Measurements from ENCODE around the gene BACE1. TPM values are rescaled to one million over a fixed set of nuclear protein-coding genes. Genes with fewer than 3 reads are reported as not detected.
A peak's percentile ranks its signal among the peaks of the same experiment; 100 is the strongest.

Gene BACE1
- total and polyA plus RNA-seq, 2 donors (not counting 3 experiments of a cell fraction or from before 2014, with no cell fraction given), result 28.8 to 29.6 TPM

DNA sequence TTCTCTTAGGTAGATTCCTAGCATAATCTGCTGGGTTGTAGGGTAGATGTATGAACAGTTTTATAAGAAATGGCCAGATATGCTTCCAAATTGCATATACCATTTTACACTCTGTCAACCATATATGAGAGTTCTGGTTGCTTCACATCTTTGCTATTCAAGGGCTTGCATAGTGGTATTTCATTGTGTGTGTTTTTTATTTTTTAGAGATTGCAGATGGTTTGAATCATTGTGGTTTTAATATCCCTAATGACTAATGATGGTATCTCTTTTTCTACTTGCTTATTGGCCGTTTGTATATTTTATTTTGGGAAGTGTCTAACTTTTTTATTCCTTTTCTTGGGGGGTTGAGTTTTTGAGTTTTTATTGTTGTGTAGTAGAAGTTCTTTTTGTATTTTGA lies 56.6 kb downstream of the BACE1 start:
- H3K9me1 ChIP-seq (replicated peaks; ENCODE audit: control insufficient read depth, extremely low read depth, insufficient read depth, low read length), result no peaks in the 10 kb centered on the region
- ChIA-PET CTCF (interaction anchor here (0.7 kb wide), 1 partner anchor 60 kb away, joined by 3 read pairs; no protein-coding TSS in a partner anchor), POLR2A (no interaction called here)
- no peak overlapping the region for H3K4me2 ChIP-seq (ENCODE audit: insufficient read depth, low read length)
- H4K20me1 ChIP-seq (replicated peaks; ENCODE audit: control insufficient read depth, extremely low read depth, insufficient read depth, low read length), result no peaks in the 10 kb centered on the region
- FAIRE-seq (no peak), DNase-seq (ENCODE audit: low read depth, low spot score) (no peak)
- dilution Hi-C loops (cut with MboI; ENCODE audit: extremely low pct_ligation_motif_present, low sequenced_read_pairs), result no loop called here
- no TSS peak for BruUV-seq (replicated peaks)
- H3K36me3 ChIP-seq (ENCODE audit: control insufficient read depth in 2 of 2, extremely low read depth in 1 of 2, insufficient read depth in 2 of 2, low read length in 2 of 2), result peaks cover 2 to 4% of the 10 kb centered on the region in 2 experiments
- no peaks in the 10 kb centered on the region for H3K4me1 ChIP-seq (ENCODE audit: control insufficient read depth, extremely low read depth, insufficient read depth, low read length)
- H3K9me3 ChIP-seq (replicated peaks; ENCODE audit: control insufficient read depth, insufficient read depth, low read length), result no peaks in the 10 kb centered on the region
- H2AFZ ChIP-seq (ENCODE audit: low read depth, low read length), result no peak overlapping the region
- intact Hi-C loops (cut with micrococcal nuclease), result no loop called here
- no peaks in the 10 kb centered on the region for H3K79me2 ChIP-seq (ENCODE audit: control insufficient read depth, insufficient read depth, low read length)
- H3K4me3 ChIP-seq (replicated peaks in 1 of 3; ENCODE audit: insufficient read depth in 1 of 3, low read depth in 1 of 3, low read length in 3 of 3), result no peak overlapping the region
- no peak for TF ChIP-seq POLR2A (IDR thresholded peaks at IDR 0.05; ENCODE audit: low read depth, low read length)
- H3K9ac ChIP-seq (replicated peaks; ENCODE audit: extremely low read depth, insufficient read depth, low read length), result no peak overlapping the region
- H3K27ac ChIP-seq (ENCODE audit: insufficient read depth, low read depth, low read length), result no peak overlapping the region
- no peaks in the 10 kb centered on the region for H3K27me3 ChIP-seq (ENCODE audit: control insufficient read depth in 2 of 2, insufficient read depth in 2 of 2, low read length in 2 of 2)

DNA sequence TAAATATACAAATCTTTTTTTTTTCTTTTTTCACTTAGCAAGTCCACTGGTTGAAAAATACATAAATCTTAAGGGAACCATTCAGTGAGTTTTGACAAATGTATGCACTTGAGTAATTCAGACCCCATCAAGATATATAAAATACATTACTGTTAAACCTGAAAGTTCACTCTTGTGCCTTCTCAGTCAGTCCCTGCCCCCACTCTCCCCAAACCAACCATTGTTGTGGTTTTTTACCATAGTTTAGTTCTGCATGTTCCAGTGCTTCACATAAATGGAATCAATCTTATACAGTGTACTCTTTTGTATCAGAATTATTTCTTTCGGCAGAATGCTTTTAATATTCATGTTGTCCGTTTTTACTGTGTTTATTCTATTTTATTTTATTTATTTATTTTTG lies 57.5 kb downstream of the BACE1 start:
- Histone ChIP-seq H3K4me1 (ENCODE audit: control insufficient read depth, extremely low read depth, insufficient read depth, low read length) (no peaks in the 10 kb centered on the region), H3K4me2 (ENCODE audit: insufficient read depth, low read length) (no peak overlapping the region), H3K36me3 (ENCODE audit: control insufficient read depth in 2 of 2, extremely low read depth in 1 of 2, insufficient read depth in 2 of 2, low read length in 2 of 2) (peaks cover 2 to 4% of the 10 kb centered on the region in 2 experiments), H3K9me3 (replicated peaks; ENCODE audit: control insufficient read depth, insufficient read depth, low read length) (no peaks in the 10 kb centered on the region), H2AFZ (ENCODE audit: low read depth, low read length) (no peak overlapping the region), H3K9me1 (replicated peaks; ENCODE audit: control insufficient read depth, extremely low read depth, insufficient read depth, low read length) (no peaks in the 10 kb centered on the region), H3K27me3 (ENCODE audit: control insufficient read depth in 2 of 2, insufficient read depth in 2 of 2, low read length in 2 of 2) (no peaks in the 10 kb centered on the region), H3K9ac (replicated peaks; ENCODE audit: extremely low read depth, insufficient read depth, low read length) (no peak overlapping the region), H4K20me1 (replicated peaks; ENCODE audit: control insufficient read depth, extremely low read depth, insufficient read depth, low read length) (no peaks in the 10 kb centered on the region), H3K27ac (ENCODE audit: insufficient read depth, low read depth, low read length) (no peak overlapping the region), H3K79me2 (ENCODE audit: control insufficient read depth, insufficient read depth, low read length) (no peaks in the 10 kb centered on the region), H3K4me3 (replicated peaks in 1 of 3; ENCODE audit: insufficient read depth in 1 of 3, low read depth in 1 of 3, low read length in 3 of 3) (no peak overlapping the region)
- TF ChIP-seq FOS (IDR thresholded peaks at IDR 0.05; ENCODE audit: borderline replicate concordance, insufficient read depth, low read length) (no peak), JUN (IDR thresholded peaks at IDR 0.05; ENCODE audit: borderline replicate concordance, insufficient read depth, insufficient read length, low read depth) (no peak), GATA2 (IDR thresholded peaks at IDR 0.05; ENCODE audit: insufficient read depth, insufficient read length, low read depth, low read length) (no peak), POLR2A (IDR thresholded peaks at IDR 0.05; ENCODE audit: low read depth, low read length) (no peak), POLR2AphosphoS5 (IDR thresholded peaks at IDR 0.05; ENCODE audit: insufficient read depth, low read depth, low read length) (no peak), EZH2 (IDR thresholded peaks at IDR 0.05; ENCODE audit: borderline replicate concordance, low read depth, low read length, severe bottlenecking) (no peak), MYC (IDR thresholded peaks at IDR 0.05; ENCODE audit: low read depth, low read length) (no peak)
- TF ChIP-seq, protein P1, sequence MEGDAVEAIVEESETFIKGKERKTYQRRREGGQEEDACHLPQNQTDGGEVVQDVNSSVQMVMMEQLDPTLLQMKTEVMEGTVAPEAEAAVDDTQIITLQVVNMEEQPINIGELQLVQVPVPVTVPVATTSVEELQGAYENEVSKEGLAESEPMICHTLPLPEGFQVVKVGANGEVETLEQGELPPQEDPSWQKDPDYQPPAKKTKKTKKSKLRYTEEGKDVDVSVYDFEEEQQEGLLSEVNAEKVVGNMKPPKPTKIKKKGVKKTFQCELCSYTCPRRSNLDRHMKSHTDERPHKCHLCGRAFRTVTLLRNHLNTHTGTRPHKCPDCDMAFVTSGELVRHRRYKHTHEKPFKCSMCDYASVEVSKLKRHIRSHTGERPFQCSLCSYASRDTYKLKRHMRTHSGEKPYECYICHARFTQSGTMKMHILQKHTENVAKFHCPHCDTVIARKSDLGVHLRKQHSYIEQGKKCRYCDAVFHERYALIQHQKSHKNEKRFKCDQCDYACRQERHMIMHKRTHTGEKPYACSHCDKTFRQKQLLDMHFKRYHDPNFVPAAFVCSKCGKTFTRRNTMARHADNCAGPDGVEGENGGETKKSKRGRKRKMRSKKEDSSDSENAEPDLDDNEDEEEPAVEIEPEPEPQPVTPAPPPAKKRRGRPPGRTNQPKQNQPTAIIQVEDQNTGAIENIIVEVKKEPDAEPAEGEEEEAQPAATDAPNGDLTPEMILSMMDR (IDR thresholded peaks at IDR 0.05; ENCODE audit: extremely low read depth in 1 of 2, insufficient read depth in 1 of 2, low read depth in 1 of 2, low read length in 2 of 2), result no peak
- TF ChIP-seq, protein P2, sequence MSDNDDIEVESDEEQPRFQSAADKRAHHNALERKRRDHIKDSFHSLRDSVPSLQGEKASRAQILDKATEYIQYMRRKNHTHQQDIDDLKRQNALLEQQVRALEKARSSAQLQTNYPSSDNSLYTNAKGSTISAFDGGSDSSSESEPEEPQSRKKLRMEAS (IDR thresholded peaks at IDR 0.05; ENCODE audit: insufficient read depth, insufficient read length), result no peak
- no peak for DNase-seq (ENCODE audit: low read depth, low spot score)
- intact Hi-C loops (cut with micrococcal nuclease) (no loop called here), dilution Hi-C loops (cut with MboI; ENCODE audit: extremely low pct_ligation_motif_present, low sequenced_read_pairs) (no loop called here)
- FAIRE-seq, result peak; percentile 21
- POLR2A ChIA-PET, result no interaction called here
- CTCF ChIA-PET, result no interaction called here
- BruUV-seq (replicated peaks), result no TSS peak

Measured in endothelial cell of umbilical vein (primary cell).